GM04503 (cell line): ENCODE data around the gene TMEM72.

Experiments
- DNase-seq: peaks from one replicate; pipeline ENCODE4 v3.0.0-alpha.2; 2012; ENCODE audit warnings: low read depth

TMEM72 gene

DNA sequence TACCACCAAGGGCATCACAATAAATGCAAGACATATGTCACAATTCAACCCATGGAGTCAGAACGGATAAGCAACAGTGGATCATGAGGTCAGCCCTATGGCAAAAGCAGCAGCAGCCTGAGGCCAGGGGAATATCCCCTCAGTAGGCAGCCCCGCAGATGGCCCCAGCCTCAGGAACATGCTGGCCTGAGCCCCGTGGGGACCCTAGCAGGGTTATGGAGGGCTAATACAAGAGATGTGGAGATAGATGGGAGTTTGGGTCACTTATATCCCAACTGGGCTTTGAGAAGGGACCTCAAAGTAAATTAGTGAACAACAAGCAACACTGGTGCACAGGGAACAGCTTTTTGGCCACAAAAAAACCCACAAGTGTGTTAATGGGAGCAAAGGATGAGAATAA lies 9.1 kb downstream of the TMEM72 start:
- DNase-seq, result no peak

DNA sequence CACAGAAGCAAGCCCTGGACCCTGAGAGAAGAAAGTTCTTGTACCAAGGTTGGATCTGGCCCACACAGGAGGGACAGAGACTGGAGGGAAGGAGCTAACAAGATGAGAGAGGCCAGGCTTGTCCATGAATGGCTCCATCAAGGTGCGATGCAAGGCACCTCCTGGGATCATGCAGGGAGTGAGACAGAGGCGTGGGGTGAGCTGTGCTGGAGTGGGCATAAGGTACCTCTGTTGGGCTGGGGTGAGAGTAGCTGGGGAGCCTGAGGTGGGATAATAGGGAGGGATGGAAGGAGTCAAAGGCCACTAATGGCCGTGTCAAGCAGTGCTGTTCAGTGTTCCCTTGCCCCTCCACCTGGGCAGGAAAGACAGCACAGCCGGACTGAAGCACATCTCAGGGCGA lies 9.9 kb downstream of the TMEM72 start:
- no peak for DNase-seq

DNA sequence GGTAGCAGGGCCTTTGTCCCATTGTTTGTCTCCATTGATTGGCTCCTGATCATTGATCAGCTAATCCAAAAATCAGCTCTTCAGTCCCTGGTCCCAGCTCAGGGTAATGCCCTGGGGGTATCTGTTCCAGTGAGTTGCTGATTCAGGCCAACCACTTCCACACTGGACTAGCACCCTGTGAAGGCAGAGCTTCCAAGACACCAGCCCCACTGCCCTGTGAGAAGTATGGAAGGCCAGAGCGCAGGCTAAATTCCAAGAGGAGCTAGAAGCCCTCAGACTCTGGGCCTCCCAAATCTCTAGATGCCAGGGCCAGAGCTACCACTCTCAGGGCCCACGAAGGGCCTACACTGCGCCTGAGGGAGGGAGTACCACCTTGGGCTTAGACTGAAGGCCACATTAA lies 10.4 kb downstream of the TMEM72 start:
- DNase-seq, result no peak

DNA sequence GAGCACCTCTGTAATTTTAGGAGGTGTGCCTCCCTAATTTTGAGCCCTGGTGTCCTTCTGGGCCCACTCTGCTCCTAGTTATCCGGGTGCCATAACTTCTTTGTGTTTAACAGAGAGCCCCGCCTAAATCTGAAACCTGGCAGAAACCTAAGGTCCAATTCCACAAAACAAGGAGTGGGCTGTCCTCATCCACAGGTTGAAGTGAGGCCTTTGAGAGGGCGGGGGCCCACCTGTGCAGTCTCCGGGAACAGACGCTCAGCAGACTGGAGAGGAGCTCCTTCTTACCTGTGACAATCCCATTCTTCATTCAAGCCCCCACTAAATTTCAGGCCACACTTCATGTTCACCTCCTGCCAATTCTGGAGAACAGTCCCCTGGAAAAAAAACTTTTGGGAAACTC lies 10.9 kb downstream of the TMEM72 start:
- no peak for DNase-seq

DNA sequence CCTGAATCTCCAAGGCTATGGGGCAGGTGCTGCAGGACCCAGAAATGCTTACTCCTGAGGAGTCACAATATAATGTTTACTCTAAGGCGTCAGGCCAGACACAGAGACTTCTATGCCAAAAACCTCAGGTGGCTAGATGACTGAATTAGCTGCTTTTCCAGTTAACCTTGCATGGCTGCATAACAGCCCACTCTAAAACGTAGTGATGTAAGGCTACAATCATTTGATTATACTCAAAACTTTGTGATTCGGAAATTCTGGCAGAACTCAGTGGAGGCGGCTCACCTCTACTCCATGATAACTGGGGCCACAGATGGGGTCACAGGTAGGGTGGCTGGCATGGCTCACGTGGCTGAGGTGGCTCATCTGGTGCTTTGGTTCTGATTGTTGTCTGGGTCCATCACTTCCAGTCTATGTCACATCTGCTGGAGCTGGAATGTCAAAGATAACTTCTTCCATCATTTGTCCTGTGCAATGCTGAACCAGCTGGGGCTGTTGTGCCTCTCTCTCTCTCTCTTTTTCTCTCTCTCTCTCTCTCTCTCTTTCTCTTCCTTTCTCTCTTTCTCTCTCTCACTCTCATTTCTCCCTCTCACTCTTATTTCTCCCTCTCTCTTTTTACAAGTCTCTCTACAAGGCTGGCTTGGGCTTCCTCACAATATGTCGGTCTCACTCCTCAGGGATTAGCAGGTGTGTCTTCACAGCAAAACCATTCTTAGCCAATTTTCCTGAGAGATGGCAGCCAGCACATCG lies 11.8 kb downstream of the TMEM72 start:
- DNase-seq, result no peak

DNA sequence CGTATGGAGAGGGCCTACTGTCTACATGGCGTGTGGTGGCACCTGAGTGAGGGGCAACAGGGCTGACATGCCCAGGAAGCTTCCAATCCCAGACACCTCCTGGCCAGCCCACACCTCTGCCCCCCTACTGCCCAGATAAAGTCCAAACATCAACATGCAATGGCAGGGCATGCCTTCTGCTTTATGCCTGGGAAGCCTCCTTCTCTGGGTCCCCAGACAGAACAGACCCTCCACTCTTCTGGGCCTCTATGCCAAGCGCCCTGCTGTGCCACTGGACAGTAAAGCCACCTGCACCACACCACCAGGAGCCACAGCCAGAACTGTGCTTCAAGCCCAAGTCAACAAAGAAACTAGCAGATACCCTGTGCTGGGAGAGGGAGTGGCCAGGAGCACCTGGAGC lies 12.5 kb downstream of the TMEM72 start:
- no peak for DNase-seq

DNA sequence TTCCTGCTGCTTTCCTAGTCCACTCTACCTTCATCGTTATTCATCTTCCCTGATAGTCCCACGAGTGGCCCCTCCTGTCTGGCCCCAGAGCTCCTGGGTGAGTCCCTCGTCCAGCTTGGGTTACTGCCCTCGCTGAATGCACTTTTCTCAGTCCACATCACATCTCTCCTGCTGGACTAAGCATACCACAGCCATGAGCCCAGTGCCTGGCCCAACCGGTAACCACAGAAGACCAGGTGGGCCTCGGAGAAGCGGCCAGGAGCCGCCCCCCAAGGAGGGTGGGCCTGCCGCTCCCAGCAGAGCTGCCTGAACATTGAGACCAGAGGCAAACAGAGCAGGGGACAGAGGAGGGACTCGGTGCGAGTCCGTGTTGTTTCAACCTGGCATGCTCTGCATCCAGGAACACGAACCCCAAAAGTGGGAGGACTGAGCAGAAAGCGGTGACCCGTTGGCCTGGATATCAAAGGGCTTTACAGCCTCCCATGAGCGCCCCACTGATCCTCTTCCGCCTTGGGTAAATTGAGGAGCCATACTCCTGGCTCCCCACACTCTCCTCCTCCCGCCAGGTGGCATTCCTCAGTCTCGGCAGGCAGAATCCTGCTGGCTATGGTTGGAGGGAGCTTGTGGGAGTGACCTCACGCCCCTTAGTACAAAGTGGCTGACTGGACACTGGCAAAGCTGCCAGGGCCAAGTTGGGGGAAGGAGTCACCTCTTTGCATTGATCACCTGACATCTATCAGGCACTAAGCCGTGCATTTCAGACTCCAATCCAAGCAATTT lies 13.3 kb downstream of the TMEM72 start:
- no peak for DNase-seq

DNA sequence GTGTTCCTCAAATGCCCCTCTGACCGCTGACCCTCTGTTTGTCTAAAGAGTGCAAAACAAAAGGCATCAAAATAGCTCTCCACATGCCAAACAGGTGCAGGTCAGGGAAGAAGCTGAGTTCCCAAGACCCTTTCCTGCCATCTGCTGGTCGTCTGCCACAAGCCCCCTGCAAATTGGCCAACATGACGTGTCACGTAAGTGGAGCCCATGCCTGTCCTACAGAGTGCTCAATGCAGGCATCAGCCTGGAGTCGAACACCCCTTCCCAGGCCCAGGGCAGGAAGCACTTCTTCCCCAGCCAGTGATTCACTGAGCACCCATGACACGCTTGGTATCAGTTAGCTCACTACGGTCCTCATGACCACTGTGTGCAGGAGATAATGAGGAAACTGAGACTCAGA lies 14.1 kb downstream of the TMEM72 start:
- no peak for DNase-seq

DNA sequence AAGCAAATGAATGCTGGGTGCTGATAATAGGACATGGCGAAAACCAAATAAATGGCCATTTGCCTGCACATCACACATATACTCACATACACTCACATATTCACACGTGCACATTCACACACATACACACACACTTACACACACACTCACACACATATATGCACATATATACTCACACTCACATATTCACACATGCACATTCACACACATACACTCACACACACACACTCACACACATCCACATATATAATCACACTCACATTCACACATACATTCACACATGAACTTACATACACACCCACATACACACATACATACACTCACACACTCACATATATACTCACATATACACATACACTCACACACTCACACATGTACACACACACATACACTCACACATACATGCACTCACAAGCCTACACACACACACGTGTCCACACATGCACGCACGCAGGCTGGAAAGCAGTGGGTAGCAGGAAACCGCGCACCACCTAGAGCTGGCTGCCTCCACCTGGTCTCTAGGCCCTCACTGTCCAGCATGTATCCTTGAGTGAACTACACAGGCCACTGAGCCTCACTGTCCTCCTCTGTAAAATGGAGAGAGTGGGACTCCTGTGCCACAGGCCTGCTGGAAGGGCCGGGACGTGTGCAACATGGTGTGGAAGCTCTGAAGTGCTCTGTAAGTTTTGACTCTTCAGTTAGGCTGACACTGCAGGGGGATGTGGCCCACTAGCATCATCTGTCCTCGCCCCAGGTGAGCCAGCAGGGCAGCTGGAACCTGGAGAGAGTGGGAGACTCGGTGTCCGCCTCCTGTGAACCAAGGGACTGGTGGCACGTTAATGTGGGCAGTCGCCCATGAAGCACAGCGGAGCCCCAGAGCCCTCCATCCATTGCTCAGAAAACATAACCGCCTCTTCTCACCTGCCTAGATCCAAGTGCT lies 14.9 kb downstream of the TMEM72 start:
- no peak for DNase-seq

DNA sequence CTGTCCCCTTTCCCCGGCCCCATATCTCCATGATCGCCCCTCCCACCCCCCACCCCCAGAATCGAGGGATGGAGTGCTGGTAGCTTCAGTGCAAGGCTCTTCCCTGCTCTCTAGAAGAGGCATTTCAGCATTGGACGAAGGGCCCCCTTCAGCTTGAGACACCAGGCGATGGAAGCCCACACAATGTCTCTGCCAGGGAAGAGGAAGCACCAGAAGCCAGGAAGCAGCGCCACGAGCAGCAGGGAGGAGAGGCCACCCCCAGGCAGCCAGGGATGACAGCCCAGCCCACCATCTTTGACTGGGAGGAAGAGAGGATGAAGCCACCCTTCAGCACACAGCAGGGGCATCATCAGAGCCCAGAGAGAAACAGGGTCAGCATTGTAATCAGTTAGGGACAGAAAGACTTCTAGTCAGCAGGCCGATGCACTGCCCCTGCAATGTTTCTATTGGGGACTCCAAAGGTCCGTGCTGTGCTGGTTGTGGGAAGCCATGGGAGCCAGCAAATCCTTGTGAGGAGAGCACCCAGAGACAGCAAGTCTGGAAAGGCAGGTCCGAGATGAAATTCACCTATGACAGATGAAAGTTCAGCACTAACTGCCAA lies 15.7 kb downstream of the TMEM72 start:
- no peak for DNase-seq

DNA sequence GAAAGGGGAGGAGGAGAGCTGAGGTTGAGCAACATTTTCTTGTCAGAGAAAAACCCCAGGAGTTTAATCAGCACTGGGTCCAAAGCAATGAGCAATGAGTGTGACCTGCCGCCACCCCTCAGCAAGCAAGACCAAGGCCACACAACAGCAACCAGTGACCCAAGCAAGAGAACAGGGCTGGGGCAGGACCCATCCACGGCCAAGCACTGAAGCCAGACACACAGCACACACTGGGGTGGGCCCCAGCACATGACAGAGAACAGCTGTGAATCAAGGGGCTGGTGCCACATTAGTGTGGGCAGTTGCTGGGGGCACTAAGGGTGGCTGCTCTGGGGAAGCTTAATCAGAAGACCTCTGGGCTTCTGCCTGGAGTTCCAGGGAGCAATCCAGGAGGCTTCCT lies 16.2 kb downstream of the TMEM72 start:
- no peak for DNase-seq

DNA sequence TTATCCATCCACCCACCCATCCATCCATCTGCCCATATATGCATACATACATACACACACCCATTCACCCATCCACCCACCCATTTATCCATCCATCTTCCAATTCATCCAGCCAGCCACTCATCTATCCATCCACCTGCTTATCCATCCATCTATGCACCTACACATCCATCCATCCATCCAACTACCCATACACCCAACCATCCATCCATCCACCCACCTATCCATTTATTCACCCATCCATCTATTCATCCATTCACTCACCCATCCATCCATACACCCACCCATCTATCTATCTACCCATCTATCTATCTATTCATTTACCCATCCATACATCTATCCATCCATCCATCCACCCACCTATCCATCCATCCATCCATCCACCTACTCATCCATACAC lies 17.3 kb downstream of the TMEM72 start:
- no peak for DNase-seq

DNA sequence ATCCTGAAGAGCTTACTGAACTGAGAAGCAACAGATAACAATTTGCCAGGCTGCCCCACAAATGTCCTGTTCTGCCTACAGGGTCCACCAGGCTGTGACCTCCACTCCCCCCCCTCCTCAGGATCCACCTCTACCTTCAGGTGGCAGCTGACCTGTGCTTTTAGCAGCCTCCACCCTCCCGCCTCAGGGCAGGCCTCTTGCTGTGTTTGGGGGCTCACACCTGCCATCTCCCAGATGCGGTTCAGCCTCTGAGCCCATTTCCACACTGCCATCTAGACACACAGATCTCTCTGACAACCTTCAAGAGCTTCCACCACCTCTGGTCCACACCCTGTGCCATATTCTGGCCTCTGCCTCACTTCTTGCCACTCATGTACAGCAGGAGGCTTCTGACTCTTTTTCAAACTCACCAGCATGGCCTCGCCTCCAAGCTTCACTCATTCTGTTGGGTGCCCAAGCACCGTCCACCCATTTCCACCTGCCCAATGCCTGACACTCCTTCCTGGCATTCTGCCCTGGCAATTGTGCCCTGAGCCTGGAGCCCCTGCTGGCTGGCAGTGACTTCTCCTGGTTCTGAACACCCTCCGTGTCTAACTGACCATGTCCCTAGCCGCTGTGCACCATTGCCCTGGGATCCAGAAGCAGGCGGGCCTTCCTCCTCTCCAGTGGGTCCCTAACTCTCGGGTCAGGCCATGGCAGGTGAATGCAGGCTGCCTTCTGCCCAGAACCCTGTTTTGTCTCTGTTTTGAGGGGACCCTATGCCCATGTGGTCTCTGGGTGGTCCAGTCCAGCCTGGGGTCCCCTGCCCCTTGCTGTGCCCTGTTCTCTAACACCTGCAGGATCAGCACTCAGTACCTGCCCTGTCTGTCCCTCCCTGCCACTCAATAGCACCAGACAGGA lies 18.5 kb downstream of the TMEM72 start:
- DNase-seq, result no peak

DNA sequence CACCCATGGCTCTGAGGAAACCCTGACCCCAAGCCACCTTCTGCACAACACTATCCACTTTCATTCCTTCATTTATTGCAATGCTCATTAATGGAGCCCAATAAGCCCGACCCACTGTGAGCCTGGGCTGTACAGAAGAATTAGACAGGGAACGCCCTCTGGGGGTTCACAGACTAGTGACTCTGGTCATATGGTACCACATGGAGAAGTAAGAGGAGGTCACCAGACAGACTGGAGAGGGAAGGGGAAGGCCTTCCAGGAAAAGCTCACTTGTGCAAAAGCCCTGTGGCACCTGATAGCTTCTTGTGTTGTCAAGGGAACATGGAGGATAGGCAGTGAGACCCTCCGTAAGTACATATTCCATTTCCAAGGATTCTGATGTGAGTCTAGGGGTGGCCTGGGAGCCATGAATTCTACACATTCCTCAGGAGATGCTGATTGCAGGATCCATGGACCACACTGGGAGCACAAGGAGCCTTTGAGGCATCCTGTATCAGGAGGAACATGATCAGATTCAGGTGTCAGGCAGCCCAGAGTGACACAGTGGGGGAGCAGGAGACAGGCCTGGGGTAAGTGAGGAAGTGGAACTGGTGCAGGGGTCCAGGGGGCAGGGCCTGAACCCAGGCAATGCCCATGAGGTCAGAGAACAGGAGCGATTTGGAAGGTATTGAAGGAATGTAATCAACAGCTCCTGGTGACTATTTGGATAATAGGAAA lies 19.9 kb downstream of the TMEM72 start:
- no peak for DNase-seq

DNA sequence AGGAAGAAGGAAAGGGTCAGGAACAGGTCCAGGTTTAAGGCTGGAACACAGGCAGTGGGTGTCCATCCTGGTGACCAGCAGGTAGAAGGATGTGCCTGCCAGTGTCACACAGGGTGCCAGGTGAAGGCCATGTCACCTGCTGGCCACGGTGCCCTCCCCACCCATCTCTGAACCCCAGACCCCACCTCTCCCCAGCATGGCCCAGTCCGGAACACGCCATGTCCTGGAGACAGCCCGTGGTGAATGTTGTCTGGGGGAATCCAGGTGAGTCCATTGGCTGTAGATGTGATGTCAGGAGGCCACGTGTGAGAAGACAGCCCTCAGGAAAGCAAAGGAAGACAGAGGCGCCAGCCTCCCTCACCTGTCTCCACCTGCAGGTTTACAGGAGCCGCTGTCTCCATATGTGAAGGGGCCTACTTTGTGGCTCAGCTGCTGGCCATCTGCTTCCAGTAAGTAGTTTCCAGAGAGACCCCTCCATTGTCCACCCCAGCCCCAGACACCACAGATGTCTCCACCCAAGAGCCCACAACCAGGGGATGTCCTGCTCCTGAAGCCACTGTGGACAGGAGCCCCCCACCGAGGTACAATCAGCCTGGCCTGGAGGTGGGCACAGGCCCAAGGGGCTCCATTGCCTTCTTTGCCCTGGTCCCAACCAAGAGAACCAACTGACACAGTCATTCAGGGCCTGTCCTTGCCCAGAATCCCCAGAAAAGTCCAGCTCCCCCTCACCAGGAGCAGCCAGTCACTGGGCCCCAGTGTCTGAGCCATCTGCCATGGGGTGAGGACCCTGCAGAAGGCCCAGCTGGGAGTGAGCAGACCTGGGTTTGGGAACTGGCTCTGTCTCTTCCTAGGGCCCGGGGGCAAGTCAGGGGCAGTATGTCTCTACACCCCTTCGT lies 20.7 kb downstream of the TMEM72 start:
- no peak for DNase-seq

DNA sequence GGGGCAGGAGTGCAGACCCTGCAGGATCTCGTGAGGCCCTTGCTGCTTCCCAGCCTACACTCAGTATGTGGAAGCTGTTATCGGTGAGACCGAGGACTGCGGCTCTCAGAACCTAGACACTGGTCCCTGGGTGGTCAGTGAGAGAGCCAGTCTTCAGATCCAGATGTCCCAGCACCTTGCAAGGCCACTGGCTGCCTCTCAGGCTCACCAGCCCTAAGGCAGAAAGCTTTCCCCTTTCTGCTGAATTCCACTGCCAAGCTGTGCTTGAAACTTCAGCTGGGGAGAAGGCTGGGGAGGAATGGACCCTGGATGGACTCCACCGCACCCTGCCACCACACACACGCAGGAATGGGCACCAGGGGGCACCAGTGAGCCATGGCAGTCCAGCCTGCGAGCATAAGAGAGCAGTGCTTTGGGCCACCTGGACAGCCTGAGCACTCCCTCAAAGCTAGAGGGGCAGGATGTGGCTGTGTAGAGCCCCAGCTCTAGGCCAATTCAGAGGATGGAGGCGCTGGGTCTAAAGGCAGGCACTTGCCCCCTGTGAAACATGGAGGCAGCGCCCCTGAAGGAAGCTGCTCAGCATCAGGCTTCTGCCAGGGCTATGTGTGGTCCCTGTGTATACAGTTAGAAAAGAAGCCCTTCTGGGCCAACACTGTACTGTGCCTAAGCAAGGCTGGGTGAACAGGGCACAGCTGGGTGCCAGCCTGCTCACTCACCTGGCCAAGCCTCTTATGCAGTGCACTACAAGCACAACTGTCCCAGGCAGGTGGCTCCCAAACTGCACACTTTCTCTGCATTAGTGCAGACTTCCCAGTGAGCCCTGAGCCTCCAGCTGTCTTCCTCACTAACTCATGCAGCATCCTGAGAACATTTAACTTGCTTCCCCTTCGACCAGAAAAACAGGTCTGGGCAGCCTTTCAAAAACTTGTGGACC lies 21.6 kb downstream of the TMEM72 start:
- DNase-seq, result no peak

DNA sequence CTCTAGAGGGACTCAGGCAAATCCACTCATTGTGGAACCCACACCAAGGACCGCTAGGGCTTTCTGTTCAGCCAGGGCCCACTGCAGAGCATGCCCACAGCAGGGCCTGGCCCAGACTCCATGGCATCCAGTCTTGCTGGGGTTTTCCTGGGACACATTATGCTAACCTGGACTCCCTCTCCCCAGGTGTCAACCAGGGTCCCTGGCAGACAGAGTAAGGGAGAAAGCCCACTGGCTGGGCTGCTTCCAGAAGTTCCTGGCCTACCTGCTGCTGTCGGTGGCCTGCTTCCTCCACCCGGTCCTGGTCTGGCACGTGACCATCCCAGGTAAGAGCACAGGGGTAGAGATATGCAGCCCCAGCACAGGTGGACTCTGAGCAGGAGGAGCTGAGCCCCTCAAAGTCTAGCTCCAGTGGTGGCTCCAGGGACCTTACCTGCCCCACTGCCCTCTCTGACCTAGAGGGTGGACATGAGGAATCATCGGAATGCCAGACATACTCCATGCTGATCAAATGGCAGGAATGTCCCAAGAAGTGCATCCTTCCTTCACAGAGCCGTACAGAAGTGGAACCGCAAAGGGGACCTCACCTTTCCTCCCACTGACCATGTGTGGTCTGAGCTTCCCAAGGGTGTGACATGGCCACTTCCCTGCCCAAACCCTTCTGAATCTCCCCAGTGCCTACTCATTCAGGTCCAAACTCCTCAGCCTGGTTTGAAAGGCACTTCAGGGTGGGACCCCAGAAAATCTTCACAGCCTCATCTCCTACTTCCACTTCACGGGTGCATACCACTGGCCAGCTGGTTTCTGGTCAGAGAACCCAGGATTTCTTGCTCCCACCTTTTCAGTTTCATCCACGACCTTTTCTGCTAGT lies 22.5 kb downstream of the TMEM72 start:
- no peak for DNase-seq
